Measurements from ENCODE around the gene OR5H6.

The OR5H6 gene

DNA sequence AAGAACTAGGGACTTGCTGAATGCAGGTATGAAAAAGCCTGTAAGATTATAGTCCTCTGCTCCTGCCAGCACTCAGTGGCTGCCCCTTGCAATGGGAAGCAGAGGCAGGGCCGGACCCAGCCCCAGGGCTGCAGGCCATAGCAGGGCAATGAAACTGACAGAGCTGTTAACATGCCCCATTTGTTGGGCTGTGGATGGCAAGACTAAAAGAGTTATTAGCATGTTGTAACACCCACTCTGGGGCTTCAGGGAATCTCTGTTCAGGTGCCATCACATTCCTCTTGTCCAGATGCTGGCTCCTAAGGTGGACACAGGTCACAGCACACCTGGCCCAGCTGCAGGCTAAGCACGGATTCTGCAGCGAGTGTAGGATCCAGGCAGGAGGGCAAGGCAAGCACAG, 10.9 kb downstream of the OR5H6 start:
- in situ Hi-C loops (cut with HindIII; ENCODE audit: low pct_unique_long_range_greater_than_20kb, low sequenced_read_pairs): no loop called here
- no peak for TF ChIP-seq JUND (IDR thresholded peaks at IDR 0.05; ENCODE audit: low read depth)
- no peak for DNase-seq (ENCODE audit: low read depth in 1 of 2, low spot score in 1 of 2)

DNA sequence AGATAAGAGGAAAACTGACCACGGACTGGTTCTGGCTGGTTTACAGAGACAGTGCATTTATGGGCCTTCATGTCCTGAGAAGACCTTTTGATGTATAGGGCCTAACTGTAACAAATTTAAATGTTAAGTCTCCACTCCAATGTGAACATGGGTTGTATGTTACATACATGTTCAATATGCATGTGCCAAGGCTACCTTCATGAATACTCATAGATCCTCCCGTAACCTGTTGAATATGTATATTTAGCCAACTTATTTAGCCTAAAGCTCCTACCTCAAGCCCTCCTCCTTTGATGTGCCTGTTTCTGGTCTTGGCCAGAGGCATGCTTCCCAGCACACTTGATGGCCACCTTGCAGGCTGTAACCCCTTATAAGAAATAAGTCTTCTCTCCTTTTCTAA, 18.2 kb downstream of the OR5H6 start, which contains the start of gene OR5H2:
OR5H2 (plus strand) TSS at position 301 of the 400 bp plus-strand sequence. CDS start 398 bp downstream, outside the sequence.
- no peak for TF ChIP-seq JUND (IDR thresholded peaks at IDR 0.05; ENCODE audit: low read depth)
- DNase-seq (ENCODE audit: low read depth in 1 of 2, low spot score in 1 of 2): no peak
- in situ Hi-C loops (cut with HindIII; ENCODE audit: low pct_unique_long_range_greater_than_20kb, low sequenced_read_pairs): no loop called here

DNA sequence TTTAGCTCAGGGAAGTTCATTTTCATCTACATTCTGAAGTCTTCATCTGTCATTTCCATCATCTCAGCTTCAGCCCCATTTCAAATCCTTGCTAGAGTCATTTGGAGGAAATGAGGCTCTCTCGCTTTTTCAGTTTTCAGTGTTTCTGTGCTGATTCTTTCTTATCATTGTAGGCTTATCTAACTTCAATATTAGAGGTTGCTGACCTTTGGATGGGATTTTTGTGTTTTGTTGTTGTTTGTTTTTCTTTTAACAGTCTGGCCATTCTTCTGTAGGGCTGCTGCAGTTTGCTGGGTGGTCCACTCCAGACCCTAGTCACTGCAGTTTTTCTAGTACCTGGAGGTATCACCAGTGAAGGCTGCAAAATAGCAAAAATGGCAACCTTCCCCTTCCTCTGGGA, 26.9 kb downstream of the OR5H6 start:
- in situ Hi-C loops (cut with HindIII; ENCODE audit: low pct_unique_long_range_greater_than_20kb, low sequenced_read_pairs): no loop called here
- DNase-seq (ENCODE audit: low read depth in 1 of 2, low spot score in 1 of 2): no peak

DNA sequence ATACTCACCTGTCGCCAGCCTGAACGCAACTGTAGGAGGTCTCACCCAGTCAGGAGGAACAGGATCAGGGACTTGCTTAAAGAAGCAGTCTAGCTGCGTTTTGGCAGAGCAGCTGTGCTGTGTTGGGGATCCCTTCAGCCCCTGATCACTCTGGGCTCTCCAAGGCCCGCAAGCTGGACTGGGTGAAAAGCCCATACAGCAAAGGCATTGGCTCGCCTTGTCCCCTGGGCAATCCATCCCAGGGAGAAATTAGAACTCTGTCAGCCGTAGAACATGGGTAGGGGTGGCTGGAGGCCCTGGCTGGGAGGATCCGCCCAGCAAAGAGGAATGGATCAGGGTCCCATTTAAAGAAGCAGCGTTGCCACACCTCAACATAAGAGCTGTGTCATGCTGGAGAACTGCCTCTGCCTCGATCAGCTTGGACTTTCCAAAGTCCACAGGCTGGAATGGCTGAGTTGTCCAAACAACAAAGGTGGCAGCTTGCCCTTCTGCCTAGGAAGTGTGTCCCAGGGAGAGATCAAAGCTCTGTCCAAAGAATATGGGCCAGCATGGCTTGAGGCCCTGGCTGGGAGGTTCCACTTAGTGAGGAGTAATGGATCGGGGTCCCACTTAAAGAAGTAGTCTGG, 27.4 kb downstream of the OR5H6 start:
- TF ChIP-seq JUND (IDR thresholded peaks at IDR 0.05; ENCODE audit: low read depth): no peak
- no peak for DNase-seq (ENCODE audit: low read depth in 1 of 2, low spot score in 1 of 2)
- in situ Hi-C loops (cut with HindIII; ENCODE audit: low pct_unique_long_range_greater_than_20kb, low sequenced_read_pairs): no loop called here

More for the DNA sequence above, 26.9 kb downstream of the OR5H6 start:
- no peak for TF ChIP-seq JUND (IDR thresholded peaks at IDR 0.05; ENCODE audit: low read depth)

All from T47D (cell line).